Gastrocnemius medialis (tissue), 4 donors: ENCODE results near the gene CERS3. TPM values are rescaled to one million over a fixed set of nuclear protein-coding genes. Genes with fewer than 3 reads are reported as not detected.

Experiments
- ATAC-seq, 2 donors: fragments of 150-250 bp; one replicate each; pipeline ENCODE4 v1.9.1; 2016
- DNase-seq, 2 donors: peaks; one replicate each; pipeline ENCODE4 v3.0.0-alpha.2; 2019
- H3K27ac ChIP-seq, 4 donors: fragments of 200-600 bp; sonication (generic); 1 replicate in 1 of 4; 2 replicates in 3 of 4; pipeline ENCODE4 v1.5.1; 2016 to 2018; ENCODE audit warnings: mild to moderate bottlenecking in 2 of 4, moderate library complexity in 1 of 4
- H3K27me3 ChIP-seq, 3 donors: fragments of 200-600 bp; sonication (generic) in 2 of 3; 1 replicate in 1 of 3; 2 replicates in 2 of 3; pipeline versions ENCODE4 v1.5.1 to v1.6.0; 2016 to 2019; ENCODE audit warnings: mild to moderate bottlenecking in 1 of 3, moderate library complexity in 1 of 3
- H3K36me3 ChIP-seq, 2 donors: fragments of 200-600 bp; sonication (generic) in 1 of 2; one replicate each; pipeline ENCODE4 v1.5.1; 2017 to 2018
- H3K4me1 ChIP-seq, 2 donors: fragments of 200-600 bp; sonication (generic) in 1 of 2; one replicate each; pipeline ENCODE4 v1.5.1; 2016 to 2017; ENCODE audit warnings: mild to moderate bottlenecking in 2 of 2
- H3K4me3 ChIP-seq, 4 donors: fragments of 200-600 bp; sonication (generic) in 3 of 4; 1 replicate in 1 of 4; 2 replicates in 3 of 4; pipeline ENCODE4 v1.5.1; 2016 to 2019; ENCODE audit warnings: mild to moderate bottlenecking in 2 of 4
- H3K9me3 ChIP-seq, 3 donors: fragments of 200-600 bp; sonication (generic) in 2 of 3; 1 replicate in 1 of 3; 2 replicates in 2 of 3; pipeline ENCODE4 v1.5.1; 2016 to 2019
- POLR2A ChIP-seq, 2 donors: fragments of 450-650 bp; IDR thresholded peaks; one replicate each; pipeline ENCODE4 v1.6.1; 2017; ENCODE audit warnings: antibody characterized with exemption in 2 of 2, mild to moderate bottlenecking in 2 of 2, moderate library complexity in 2 of 2
- in situ Hi-C, 4 donors: fragments of 200-750 bp; cut with MboI; loops; one replicate each; pipeline versions ENCODE4 v1.15.0 to v1.8.0; 2017; ENCODE audit warnings: low sequenced_read_pairs in 4 of 4
- intact Hi-C: fragments of 100-400 bp; cut with DNase I; formaldehyde crosslinking; loops from one replicate; pipeline ENCODE4 v1.15.1; 2023; ENCODE audit warnings: low total_unique reads
- total RNA-seq, 4 donors: library from RNA; depleted of rRNA; stranded (reverse); fragments of >200 nt; gene quantifications; one replicate each; pipeline versions ENCODE4 v1.1.0 to v1.2.3, GENCODE V29; 2016
- TF ChIP-seq, protein P1 (sequence below), 5 experiments: fragments of 450-650 bp in 3 of 5; fragments of 200-600 bp in 2 of 5; sonication (generic) in 2 of 5; IDR thresholded peaks in 4 of 5; conservative IDR thresholded peaks in 1 of 5; 1 replicate in 4 of 5; 2 replicates in 1 of 5; pipeline ENCODE4 v1.5.1; 2016 to 2019; ENCODE audit warnings: antibody characterized with exemption in 5 of 5, mild to moderate bottlenecking in 3 of 5, moderate library complexity in 3 of 5

The CERS3 gene
- total RNA-seq, 4 donors from 2014 or later, result 0.52 to 0.97 TPM; not detected in 2

DNA sequence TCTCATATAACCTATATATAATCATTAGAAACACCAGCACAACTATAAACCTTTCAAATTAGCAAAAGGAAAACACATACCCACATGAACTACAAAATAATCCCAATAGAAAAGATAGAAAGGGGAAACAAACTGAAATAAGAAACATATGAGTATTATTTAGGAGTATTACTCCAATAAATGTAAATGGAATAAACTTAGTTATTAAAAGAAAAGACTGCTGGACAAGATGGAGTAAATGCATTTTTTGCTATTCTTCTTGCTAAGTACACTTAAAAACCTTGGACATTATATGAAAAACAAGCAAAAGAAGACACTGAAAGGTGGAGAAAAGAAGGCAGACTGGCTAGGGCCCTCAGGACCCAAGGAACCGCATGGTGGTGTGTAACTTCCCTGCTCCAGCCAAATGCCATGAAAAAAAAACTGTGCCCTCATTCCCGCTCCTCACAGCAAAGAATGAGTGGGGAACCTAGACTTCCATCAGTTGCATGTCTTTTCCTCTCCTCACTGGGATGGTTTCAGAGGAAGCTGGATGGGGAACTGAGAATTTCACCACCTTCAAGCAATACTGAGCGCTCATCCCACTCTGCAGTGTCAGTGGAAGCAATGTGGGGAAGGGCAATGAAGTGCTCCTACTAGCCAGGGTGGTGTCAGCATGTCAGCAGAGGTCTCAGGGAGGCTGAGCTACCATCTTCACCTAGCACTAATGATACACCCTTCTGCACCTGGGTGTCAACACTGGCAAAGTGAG, 143.3 kb downstream of the CERS3 start:
- peaks cover 0 to 5% (median 4%) of the 10 kb centered on the region in 3 donors for H3K9me3 ChIP-seq
- TF ChIP-seq, protein P1, sequence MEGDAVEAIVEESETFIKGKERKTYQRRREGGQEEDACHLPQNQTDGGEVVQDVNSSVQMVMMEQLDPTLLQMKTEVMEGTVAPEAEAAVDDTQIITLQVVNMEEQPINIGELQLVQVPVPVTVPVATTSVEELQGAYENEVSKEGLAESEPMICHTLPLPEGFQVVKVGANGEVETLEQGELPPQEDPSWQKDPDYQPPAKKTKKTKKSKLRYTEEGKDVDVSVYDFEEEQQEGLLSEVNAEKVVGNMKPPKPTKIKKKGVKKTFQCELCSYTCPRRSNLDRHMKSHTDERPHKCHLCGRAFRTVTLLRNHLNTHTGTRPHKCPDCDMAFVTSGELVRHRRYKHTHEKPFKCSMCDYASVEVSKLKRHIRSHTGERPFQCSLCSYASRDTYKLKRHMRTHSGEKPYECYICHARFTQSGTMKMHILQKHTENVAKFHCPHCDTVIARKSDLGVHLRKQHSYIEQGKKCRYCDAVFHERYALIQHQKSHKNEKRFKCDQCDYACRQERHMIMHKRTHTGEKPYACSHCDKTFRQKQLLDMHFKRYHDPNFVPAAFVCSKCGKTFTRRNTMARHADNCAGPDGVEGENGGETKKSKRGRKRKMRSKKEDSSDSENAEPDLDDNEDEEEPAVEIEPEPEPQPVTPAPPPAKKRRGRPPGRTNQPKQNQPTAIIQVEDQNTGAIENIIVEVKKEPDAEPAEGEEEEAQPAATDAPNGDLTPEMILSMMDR (IDR thresholded peaks at IDR 0.05 in 4 of 5, conservative IDR thresholded peaks at IDR 0.05 in 1 of 5), result no peak
- TF ChIP-seq POLR2A (IDR thresholded peaks at IDR 0.05), result no peak
- no peaks in the 10 kb centered on the region for H3K4me1 ChIP-seq
- ATAC-seq (no peak), DNase-seq (no peak)
- no peaks in the 10 kb centered on the region for H3K36me3 ChIP-seq
- in situ Hi-C loops (no loop called here), intact Hi-C loops (no loop called here)
- H3K27ac ChIP-seq, result no peak overlapping the region
- H3K27me3 ChIP-seq, result no peaks in the 10 kb centered on the region
- H3K4me3 ChIP-seq, result peak overlapping the region in 1 of 4 donors; percentile 13

DNA sequence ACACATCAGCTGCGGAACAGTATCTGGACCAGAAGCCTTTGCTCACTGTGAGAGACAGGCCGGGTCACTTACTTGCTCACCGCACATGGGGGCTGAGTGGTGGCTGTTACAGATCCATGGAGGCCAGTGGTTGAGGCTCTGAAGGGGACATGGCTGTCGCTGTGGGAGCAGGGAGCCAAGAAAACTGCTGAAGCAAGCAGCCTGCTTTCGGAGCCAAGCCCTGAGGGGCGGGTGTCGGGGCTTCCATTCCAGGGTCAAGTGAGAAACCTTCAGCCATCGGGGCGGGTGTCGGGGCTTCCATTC, 144.7 kb downstream of the CERS3 start:
- Histone ChIP-seq H3K36me3 (no peaks in the 10 kb centered on the region), H3K9me3 (peaks cover 0 to 5% (median 4%) of the 10 kb centered on the region in 3 donors), H3K4me1 (no peaks in the 10 kb centered on the region), H3K4me3 (no peak overlapping the region), H3K27me3 (no peaks in the 10 kb centered on the region), H3K27ac (no peak overlapping the region)
- ATAC-seq (no peak), DNase-seq (no peak)
- in situ Hi-C loops, result no loop called here
- TF ChIP-seq, protein P1 (IDR thresholded peaks at IDR 0.05 in 4 of 5, conservative IDR thresholded peaks at IDR 0.05 in 1 of 5), result no peak
- no peak for TF ChIP-seq POLR2A (IDR thresholded peaks at IDR 0.05)
- intact Hi-C loops, result no loop called here

DNA sequence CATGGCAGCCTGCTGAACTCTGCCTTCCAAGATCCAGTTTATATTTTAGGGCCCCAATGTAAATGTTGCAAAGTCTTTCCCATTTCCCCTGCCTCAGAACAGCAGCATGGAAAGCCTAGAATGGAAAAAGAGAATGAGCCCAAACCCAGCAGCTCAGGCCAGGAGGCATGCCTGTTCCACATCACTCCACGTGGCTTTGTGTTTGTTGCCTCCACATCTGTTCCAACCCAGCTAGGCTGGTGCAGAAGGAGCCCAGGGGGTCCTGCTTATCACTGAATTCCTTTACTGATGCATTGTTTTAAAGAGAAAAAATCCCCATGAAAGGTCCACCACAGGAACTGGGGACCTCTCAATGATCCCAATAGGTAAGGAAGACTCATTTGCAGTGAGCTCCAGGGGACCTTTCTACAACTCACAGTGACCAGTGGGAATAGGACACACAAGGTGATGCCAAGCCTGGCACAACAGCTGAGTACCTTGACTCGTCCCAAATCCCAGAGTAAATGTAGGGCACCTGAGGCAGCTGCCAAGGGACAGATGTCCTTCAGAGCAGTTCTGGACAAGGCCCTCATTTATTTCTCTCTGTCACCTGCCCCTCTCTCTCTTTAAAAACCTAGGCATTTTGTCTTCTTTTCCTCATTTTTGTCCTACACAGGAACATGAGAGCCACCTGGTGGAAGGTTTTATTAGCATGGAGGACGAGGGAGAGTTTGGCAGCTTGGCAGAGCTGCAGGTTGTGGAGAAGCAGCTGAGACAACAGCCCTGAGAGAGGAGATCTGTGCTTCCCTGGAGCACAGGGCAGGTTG, 145.2 kb downstream of the CERS3 start:
- in situ Hi-C loops (no loop called here), intact Hi-C loops (no loop called here)
- Histone ChIP-seq H3K27ac (no peak overlapping the region), H3K9me3 (peaks cover 0 to 5% (median 4%) of the 10 kb centered on the region in 3 donors), H3K4me3 (no peak overlapping the region), H3K27me3 (no peaks in the 10 kb centered on the region), H3K4me1 (no peaks in the 10 kb centered on the region), H3K36me3 (no peaks in the 10 kb centered on the region)
- DNase-seq (no peak), ATAC-seq (no peak)
- no peak for TF ChIP-seq POLR2A (IDR thresholded peaks at IDR 0.05)
- TF ChIP-seq, protein P1 (IDR thresholded peaks at IDR 0.05 in 4 of 5, conservative IDR thresholded peaks at IDR 0.05 in 1 of 5), result peak in 2 of 5 experiments; percentile 27 to 36

DNA sequence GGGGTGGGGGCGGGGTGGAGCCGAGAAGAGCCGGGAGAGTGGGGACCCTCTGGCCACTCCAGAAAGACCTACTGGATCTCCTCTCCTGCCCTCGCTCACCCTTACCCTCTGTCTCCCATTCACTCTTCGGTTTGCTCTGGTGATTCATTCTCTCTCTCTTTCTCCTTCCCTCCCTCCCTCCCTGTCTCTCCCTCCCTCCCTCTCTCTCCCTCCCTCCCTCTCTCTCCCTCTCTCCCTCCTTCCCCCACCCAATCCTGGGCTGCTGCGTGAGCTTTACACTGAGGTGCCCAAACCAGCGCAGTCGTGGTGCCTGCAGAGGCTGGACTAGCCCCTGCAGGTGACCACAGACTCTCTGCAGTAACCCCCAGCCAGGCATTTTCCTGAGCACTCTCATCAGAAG, 154.8 kb downstream of the CERS3 start:
- in situ Hi-C loops (no loop called here), intact Hi-C loops (no loop called here)
- peaks cover 8 to 38% (median 20%) of the 10 kb centered on the region in 3 donors for H3K27me3 ChIP-seq
- DNase-seq, result no peak
- H3K9me3 ChIP-seq, result no peaks in the 10 kb centered on the region
- H3K27ac ChIP-seq, result no peak overlapping the region
- no peak for TF ChIP-seq POLR2A (IDR thresholded peaks at IDR 0.05)
- TF ChIP-seq, protein P1 (IDR thresholded peaks at IDR 0.05 in 4 of 5, conservative IDR thresholded peaks at IDR 0.05 in 1 of 5), result no peak
- no peaks in the 10 kb centered on the region for H3K4me1 ChIP-seq
- no peak for ATAC-seq
- no peaks in the 10 kb centered on the region for H3K36me3 ChIP-seq
- peak overlapping the region in 1 of 4 donors; percentile 43 for H3K4me3 ChIP-seq
